K562 (cell line): ENCODE data around the gene RAB2B. TPM values are rescaled to one million over a fixed set of nuclear protein-coding genes. Genes with fewer than 3 reads are reported as not detected.

Experiments
- ATAC-seq: fragments of 200-7000 bp; cut with Tn5 transposase; 3 replicates; pipeline ENCODE4 v1.9.1; 2020; ENCODE audit warnings: moderate library complexity
- BruUV-seq: library from RNA; stranded (reverse); fragments of 400-500 nt; replicated peaks from 2 replicates; lab custom pipeline; 2021; lab: Mats Ljungman, UMichigan
- CTCF ChIA-PET: fragments of 300-600 bp; formaldehyde crosslinking; extraction: SDS; loops from one replicate; lab custom pipeline; 2021; ENCODE audit warnings: low intra/inter-chr PET ratio; lab: Yijun Ruan, JAX
- POLR2A ChIA-PET: fragments of 300-600, 350-650 bp; sonication (Branson Sonifier 250); formaldehyde crosslinking; extraction: SDS; loops from one replicate; lab custom pipeline; 2021; ENCODE audit warnings: antibody characterized with exemption, inconsistent platforms; lab: Yijun Ruan, JAX
- DNase-seq, 4 experiments: peaks; one replicate each; pipeline versions ENCODE4 v3.0.0 to v3.0.0-alpha.2; 2011 to 2018; ENCODE audit warnings: low spot score in 3 of 4, mixed read lengths in 3 of 4; ENCODE audit errors: extremely low read depth in 1 of 4
- FAIRE-seq: peaks from 2 replicates; lab custom pipeline; 2011; peaks lifted over from hg19 to GRCh38; lab: Jason Lieb, UNC
- H2AFZ ChIP-seq: 2 replicates; pipeline ENCODE4 v1.6.0; 2011; ENCODE audit warnings: low read depth, low read length, control low read depth, inconsistent platforms
- H3K27ac ChIP-seq: fragments of 200-600 bp; 3 replicates; pipeline ENCODE4 v1.8.0; 2011; ENCODE audit warnings: low read depth, mild to moderate bottlenecking, control low read depth, inconsistent platforms, low read length, moderate library complexity, mixed read lengths; ENCODE audit errors: extremely low read depth
- H3K27me3 ChIP-seq, 2 experiments: fragments of 300-600 bp in 1 of 2; 2 replicates in 1 of 2; 3 replicates in 1 of 2; pipeline versions ENCODE4 v1.6.0 to v1.8.0; 2011; ENCODE audit warnings: inconsistent platforms in 2 of 2, low read length in 2 of 2, mild to moderate bottlenecking in 1 of 2, mixed read lengths in 1 of 2, moderate library complexity in 1 of 2; ENCODE audit not compliant: control insufficient read depth in 2 of 2, insufficient read depth in 2 of 2
- H3K36me3 ChIP-seq: fragments of 300-600 bp; 3 replicates; pipeline ENCODE4 v1.8.0; 2011; ENCODE audit warnings: mild to moderate bottlenecking, low read length, inconsistent platforms; ENCODE audit not compliant: control insufficient read depth, insufficient read depth
- H3K4me1 ChIP-seq, 2 experiments: fragments of 200-600 bp in 1 of 2; replicated peaks in 1 of 2; 2 replicates in 1 of 2; 3 replicates in 1 of 2; pipeline versions ENCODE4 v1.5.1 to v1.8.0; 2011; ENCODE audit warnings: inconsistent platforms in 2 of 2, low read length in 2 of 2, mild to moderate bottlenecking in 1 of 2, mixed read lengths in 1 of 2, moderate library complexity in 1 of 2; ENCODE audit not compliant: control insufficient read depth in 2 of 2, insufficient read depth in 2 of 2
- H3K4me2 ChIP-seq: 2 replicates; pipeline ENCODE4 v1.6.1; 2011; ENCODE audit warnings: low read length, control low read depth, inconsistent platforms, mixed read lengths; ENCODE audit not compliant: insufficient read depth
- H3K4me3 ChIP-seq: fragments of 200-600 bp; sonication (generic), shearing (Covaris generic); 2 replicates; pipeline ENCODE4 v1.5.1; 2016; ENCODE audit warnings: control low read depth, inconsistent platforms
- H3K79me2 ChIP-seq: fragments of 200-600 bp; 3 replicates; pipeline ENCODE4 v1.8.0; 2011; ENCODE audit warnings: low read length, inconsistent platforms; ENCODE audit not compliant: control insufficient read depth, insufficient read depth
- H3K9ac ChIP-seq, 2 experiments: 2 replicates each; pipeline versions ENCODE4 v1.6.0 to v1.6.1; 2011; ENCODE audit warnings: low read depth in 2 of 2, low read length in 2 of 2, control low read depth in 1 of 2, inconsistent platforms in 1 of 2, mild to moderate bottlenecking in 1 of 2, mixed read lengths in 1 of 2; ENCODE audit not compliant: insufficient read depth in 1 of 2
- H3K9me1 ChIP-seq: one replicate; pipeline ENCODE4 v1.6.0; 2011; ENCODE audit warnings: inconsistent platforms, mild to moderate bottlenecking, low read length, moderate library complexity; ENCODE audit not compliant: control insufficient read depth, insufficient read depth
- H3K9me3 ChIP-seq: replicated peaks from 2 replicates; pipeline ENCODE4 v1.5.1; 2011; ENCODE audit warnings: low read depth, low read length, inconsistent platforms; ENCODE audit not compliant: control insufficient read depth, insufficient read depth
- H4K20me1 ChIP-seq: replicated peaks from 2 replicates; pipeline ENCODE4 v1.6.1; 2011; ENCODE audit warnings: low read length, inconsistent platforms, mixed read lengths; ENCODE audit not compliant: control insufficient read depth, insufficient read depth
- ARHGAP35 ChIP-seq: fragments of 450-650 bp; IDR thresholded peaks from 2 replicates; pipeline ENCODE4 v1.6.1; 2018; ENCODE audit not compliant: partially characterized antibody
- ARNT ChIP-seq, 2 experiments: fragments of 450-650 bp; IDR thresholded peaks; 2 replicates each; pipeline ENCODE4 v1.6.1; 2016; ENCODE audit warnings: mild to moderate bottlenecking in 1 of 2
- BRF2 ChIP-seq: IDR thresholded peaks from 3 replicates; pipeline ENCODE4 v1.6.1; 2011; ENCODE audit warnings: borderline replicate concordance, mild to moderate bottlenecking; ENCODE audit not compliant: insufficient read length, insufficient read depth
- E4F1 ChIP-seq: fragments of 250-450 bp; sonication (Bioruptor Pico); IDR thresholded peaks from 2 replicates; pipeline ENCODE4 v1.5.0; 2021; ENCODE audit warnings: mild to moderate bottlenecking, borderline replicate concordance
- MAX ChIP-seq: sonication (generic); formaldehyde crosslinking; IDR thresholded peaks from 2 replicates; pipeline ENCODE4 v1.9.0; 2022; ENCODE audit warnings: mild to moderate bottlenecking, missing genetic modification reagents
- NR2C1 ChIP-seq, 2 experiments: fragments of 450-650 bp; IDR thresholded peaks; 2 replicates each; pipeline ENCODE4 v1.6.1; 2017; ENCODE audit warnings: mild to moderate bottlenecking in 2 of 2, antibody characterized with exemption in 1 of 2, inconsistent platforms in 1 of 2, missing compliant biosample characterization in 1 of 2, missing genetic modification characterization in 1 of 2
- POLR3A ChIP-seq: IDR thresholded peaks from 2 replicates; pipeline ENCODE4 v1.6.1; 2011; ENCODE audit warnings: borderline replicate concordance, mild to moderate bottlenecking, moderate library complexity; ENCODE audit not compliant: insufficient read length, insufficient read depth; ENCODE audit errors: extremely low read depth
- POLR3G ChIP-seq: IDR thresholded peaks from 2 replicates; pipeline ENCODE4 v1.6.1; 2011; ENCODE audit not compliant: insufficient read length, insufficient replicate concordance; ENCODE audit errors: extremely low read depth
- SREBF2 ChIP-seq: sonication (generic); formaldehyde crosslinking; IDR thresholded peaks from 2 replicates; pipeline ENCODE4 v1.4.0; 2020; ENCODE audit warnings: mild to moderate bottlenecking, missing genetic modification reagents
- TCFL5 ChIP-seq: fragments of 250-450 bp; sonication (Bioruptor Pico); conservative IDR thresholded peaks from 2 replicates; pipeline ENCODE4 v1.6.1; 2021; ENCODE audit warnings: mild to moderate bottlenecking, moderate library complexity, matching md5 sums
- ZBTB17 ChIP-seq: fragments of 450-650 bp; formaldehyde crosslinking; IDR thresholded peaks from 2 replicates; pipeline ENCODE4 v1.4.0; 2020; ENCODE audit warnings: mild to moderate bottlenecking
- ZMIZ1 ChIP-seq, 2 experiments: fragments of 150-350 bp in 1 of 2; IDR thresholded peaks; 2 replicates each; pipeline ENCODE4 v1.6.1; 2012 to 2016; ENCODE audit warnings: low read depth in 2 of 2, low read length in 2 of 2, mild to moderate bottlenecking in 1 of 2, moderate library complexity in 1 of 2
- ZNF140 ChIP-seq: fragments of 250-450 bp; sonication (Bioruptor Pico); IDR thresholded peaks from 2 replicates; pipeline ENCODE4 v1.8.0; 2021; ENCODE audit warnings: moderate library complexity, mild to moderate bottlenecking, inconsistent platforms
- ZNF24 ChIP-seq: fragments of 450-650 bp; IDR thresholded peaks from 2 replicates; pipeline ENCODE4 v1.6.1; 2016
- ZNF324 ChIP-seq: fragments of 250-450 bp; sonication (Bioruptor Pico); IDR thresholded peaks from 2 replicates; pipeline ENCODE4 v1.4.0; 2020; ENCODE audit warnings: mild to moderate bottlenecking
- ZNF436 ChIP-seq: fragments of 250-450, 450-650 bp; sonication (Bioruptor Pico); formaldehyde crosslinking; IDR thresholded peaks from 2 replicates; pipeline ENCODE4 v1.7.0; 2020; ENCODE audit warnings: mild to moderate bottlenecking
- WGBS: fragments of 100-300 bp; shearing (Covaris generic); methylation state at CpG from one replicate; pipeline ENCODE4 v1.1.6; 2016; ENCODE audit warnings: low coverage, mixed read lengths; ENCODE audit not compliant: insufficient coverage; ENCODE audit errors: missing lambda C conversion rate; 5-methylcytosine and 5-hydroxymethylcytosine counted together
- in situ Hi-C: fragments of 300-500 bp; cut with MboI; formaldehyde crosslinking; loops from 4 replicates; pipeline ENCODE4 v1.15.0; 2018; ENCODE audit warnings: inconsistent platforms, mixed read lengths
- intact Hi-C: fragments of 100-400 bp; cut with micrococcal nuclease; formaldehyde crosslinking; loops from 2 replicates; pipeline ENCODE4 v1.14.2; 2022
- polyA plus RNA-seq, 8 experiments: library from polyadenylated mRNA; depleted of rRNA in 4 of 8; stranded (reverse) in 5 of 8; unstranded in 3 of 8; fragments of >200 nt; fragmentation: Nextera tagmentation in 2 of 8; fragmentation: Illumina TruSeq in 1 of 8; extraction: Ambion mirVana in 2 of 8; extraction: Trizol in 1 of 8; gene quantifications; 2 replicates each; pipeline versions ENCODE4 v1.2.1 to v1.2.3, GENCODE V29; 2011 to 2014; ENCODE audit warnings: inconsistent platforms in 1 of 8, missing spikeins in 1 of 8
- total RNA-seq, 7 experiments: library from RNA; depleted of rRNA in 6 of 7; stranded (reverse); fragments of >200 nt in 6 of 7; fragmentation: Illumina TruSeq in 2 of 7; extraction: Trizol in 2 of 7; gene quantifications; 2 replicates each; pipeline versions ENCODE4 v1.2.1 to v1.2.3, GENCODE V29; 2011 to 2021; ENCODE audit warnings: low replicate concordance in 1 of 7

Gene RAB2B
- total and polyA plus RNA-seq, 9 of the 15 experiments (the other 6 are each of a cell fraction or from before 2014, with no cell fraction given), result 4.6 to 19.8 (median 9.8) TPM

GRCh38 chr14:21419528-21419927 is 57.2 kb downstream of the RAB2B start:
- TF ChIP-seq MAX (no peak), POLR3A (no peak), ZNF324 (CRISPR knock-in tag) (no peak), SREBF2 (CRISPR knock-in tag) (no peak), ZNF436 (CRISPR knock-in tag) (no peak), BRF2 (no peak), POLR3G (no peak), ARHGAP35 (no peak), ZNF24 (no peak), NR2C1 (IDR thresholded peaks at IDR 0.05) (no peak), NR2C1 (tag; IDR thresholded peaks at IDR 0.05) (no peak), TCFL5 (CRISPR knock-in tag) (no peak), E4F1 (no peak), ARNT (IDR thresholded peaks at IDR 0.05) (no peak), ZBTB17 (no peak), ZMIZ1 (IDR thresholded peaks at IDR 0.05; ENCODE audit: low read depth in 2 of 2, low read length in 2 of 2) (no peak), ZNF140 (no peak)
- Histone ChIP-seq H3K4me3 (no peak overlapping the region), H3K27me3 (no peaks in the 10 kb centered on the region), H3K4me2 (no peak overlapping the region), H3K27ac (no peak overlapping the region), H3K36me3 (peaks cover 56% of the 10 kb centered on the region; the same call in 2 of the 3 replicates), H3K9ac (no peak overlapping the region), H3K9me1 (no peaks in the 10 kb centered on the region), H3K79me2 (no peaks in the 10 kb centered on the region), H3K4me1 (no peaks in the 10 kb centered on the region; a peak in 1 of 5 replicates), H3K9me3 (no peaks in the 10 kb centered on the region), H2AFZ (no peak overlapping the region), H4K20me1 (no peaks in the 10 kb centered on the region)
- ChIA-PET CTCF (interaction anchor here (0.6 kb wide), 1 partner anchor 138 kb away, joined by 3 read pairs; no protein-coding TSS in a partner anchor), POLR2A (interaction anchor here (0.6 kb wide), 1 partner anchor 361 kb away, joined by 4 read pairs; no protein-coding TSS in a partner anchor)
- intact Hi-C loops (no loop called here), in situ Hi-C loops (no loop called here)
- ATAC-seq (no peak), FAIRE-seq (no peak), DNase-seq (no peak)
- no TSS peak for BruUV-seq
- WGBS, result 93% methylated on average over 5 of the region's 5 CpGs
